ENCODE data around the gene CYB561A3.

CYB561A3 gene

DNA sequence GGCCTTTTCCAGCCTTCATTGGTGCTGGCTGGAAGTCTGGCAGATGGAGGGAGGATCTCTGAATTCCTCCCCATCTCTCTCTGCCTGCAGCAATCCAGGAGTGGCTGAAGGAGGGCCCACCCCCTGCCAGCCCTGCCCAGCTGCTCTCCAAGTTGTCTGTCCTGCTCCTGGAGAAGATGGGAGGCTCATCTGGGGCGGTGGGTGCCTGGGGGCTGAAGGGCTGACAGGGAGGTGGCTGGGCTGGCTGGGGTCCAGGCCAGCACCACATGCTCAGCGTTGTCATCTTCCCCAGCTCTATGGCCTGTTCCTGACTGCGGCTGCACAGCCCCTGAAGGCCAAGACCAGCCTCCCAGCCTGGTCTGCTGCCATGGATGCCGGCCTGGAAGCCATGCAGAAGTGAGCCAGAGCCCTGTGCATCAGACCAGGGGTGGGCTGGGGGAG, 16.5 kb downstream of the CYB561A3 start:
- DNase-seq (ENCODE audit: low spot score) = no peak

- DNase-seq (ENCODE audit: low spot score) = no peak
Measured at GRCh38 chr11:61343792-61344745, 17.6 kb downstream of the CYB561A3 start.

- no peak for DNase-seq (ENCODE audit: low spot score)
Measured at GRCh38 chr11:61342207-61342803, 19.4 kb downstream of the CYB561A3 start.

GRCh38 chr11:61341706-61342105, 20.0 kb downstream of the CYB561A3 start:
- DNase-seq (ENCODE audit: low spot score) = no peak

GRCh38 chr11:61340979-61341378, 20.7 kb downstream of the CYB561A3 start:
- no peak for DNase-seq (ENCODE audit: low spot score)

GRCh38 chr11:61339490-61339878, 22.2 kb downstream of the CYB561A3 start:
- DNase-seq (ENCODE audit: low spot score) = no peak

- DNase-seq (ENCODE audit: low spot score) = peak; percentile 30
Measured at GRCh38 chr11:61338783-61339489, 22.7 kb downstream of the CYB561A3 start.

- DNase-seq (ENCODE audit: low spot score) = peak; percentile 34
Measured at GRCh38 chr11:61337706-61338470, 23.8 kb downstream of the CYB561A3 start.

DNA sequence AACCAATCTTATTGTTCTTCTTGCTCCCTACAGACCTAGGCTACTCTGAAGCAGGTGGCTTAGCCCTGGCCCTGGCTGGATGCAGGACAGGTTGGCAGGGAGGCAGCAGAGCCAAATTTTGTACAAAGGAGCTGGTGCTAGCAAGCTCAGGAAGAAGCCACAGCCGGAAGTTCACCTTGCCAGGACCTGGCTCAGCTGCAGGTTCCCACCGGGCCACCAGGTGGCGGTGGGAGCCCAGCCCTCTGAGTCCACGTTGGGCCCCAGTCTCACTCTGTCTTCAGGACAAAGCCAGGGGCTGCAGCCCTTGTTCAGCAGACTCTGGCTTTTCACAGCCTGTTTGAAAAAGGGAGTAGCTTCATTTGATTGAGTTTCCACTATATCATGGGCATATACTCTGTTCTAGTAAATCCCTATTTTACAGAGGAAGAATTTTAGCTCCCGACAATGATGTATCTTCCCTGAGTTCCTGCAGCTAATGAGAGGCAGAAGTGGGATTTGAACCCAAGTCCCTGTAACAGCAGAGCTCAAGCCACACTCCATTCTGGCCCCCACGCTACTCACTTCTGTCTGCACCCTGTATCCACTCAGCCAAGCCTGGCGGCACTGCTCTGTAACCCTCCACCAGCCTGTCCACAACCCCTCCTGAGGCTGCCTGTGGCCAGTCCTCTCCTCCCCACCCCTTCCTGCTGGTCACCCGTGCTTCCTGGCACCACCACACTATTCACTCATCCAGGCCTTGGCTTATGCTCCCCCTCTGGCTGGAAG, 25.3 kb downstream of the CYB561A3 start:
- DNase-seq (ENCODE audit: low spot score) = peak; percentile 88

DNA sequence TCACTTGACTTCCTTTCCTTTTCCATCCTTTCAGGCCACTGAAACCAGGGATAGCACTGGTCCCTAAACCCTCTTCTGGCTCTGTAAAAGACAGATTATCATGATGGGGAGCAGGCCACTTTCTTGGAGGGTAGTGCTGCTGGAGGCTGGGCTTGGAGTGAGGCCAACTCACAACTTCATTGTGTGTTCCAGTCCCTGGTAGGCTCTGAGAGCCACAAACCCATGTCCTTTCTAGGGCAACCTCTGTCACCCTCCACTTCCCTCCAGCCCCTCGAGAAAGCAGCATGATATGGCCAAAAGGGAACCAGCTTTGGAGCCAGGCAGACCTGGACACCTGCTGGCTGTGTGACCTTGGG, 26.3 kb downstream of the CYB561A3 start:
- DNase-seq (ENCODE audit: low spot score) = no peak

DNA sequence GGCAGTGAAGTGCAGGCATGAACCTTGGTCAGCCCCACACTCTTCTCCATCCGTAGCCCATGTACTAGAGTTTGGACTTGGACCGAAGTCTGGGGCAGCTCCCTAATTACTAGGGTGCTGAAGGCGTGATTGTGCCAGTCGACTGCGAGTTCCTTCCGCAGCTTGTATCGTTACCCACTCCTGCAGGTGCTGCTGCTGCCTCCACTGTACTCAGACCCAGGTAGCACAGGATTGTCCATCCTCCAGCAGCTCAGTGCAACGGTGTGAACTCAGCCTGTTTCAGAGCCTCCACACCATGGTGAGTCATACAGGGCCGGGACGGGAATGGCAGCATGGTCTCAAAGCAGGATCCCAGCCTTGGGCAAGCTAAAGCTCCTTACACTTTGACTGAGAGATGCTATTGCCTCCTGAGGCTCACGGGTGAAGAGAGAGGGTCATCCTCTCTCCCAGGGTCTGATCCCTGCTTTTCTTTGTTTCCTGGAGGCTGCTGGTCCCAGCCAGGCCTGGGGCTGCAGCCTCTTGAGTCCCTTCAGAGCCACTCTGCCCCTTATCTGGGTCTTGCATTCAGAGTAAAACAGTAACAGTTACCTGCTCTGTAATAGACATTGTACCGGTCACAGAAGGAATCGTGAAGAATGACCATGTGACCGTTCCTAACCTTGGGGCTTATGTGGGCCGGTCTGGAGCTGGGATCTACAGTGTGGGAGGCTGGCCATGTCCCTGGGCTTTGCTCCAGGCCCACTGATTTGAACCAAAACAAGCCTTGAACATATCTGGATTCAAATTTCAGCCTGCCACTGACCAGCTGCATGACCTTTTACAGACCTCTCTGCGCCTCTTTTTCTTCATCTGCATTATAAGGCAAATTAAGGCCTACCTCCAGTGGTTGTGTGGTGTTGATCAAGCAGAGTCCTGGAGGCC, 27.0 kb downstream of the CYB561A3 start:
- peak; percentile 37 for DNase-seq (ENCODE audit: low spot score)

DNA sequence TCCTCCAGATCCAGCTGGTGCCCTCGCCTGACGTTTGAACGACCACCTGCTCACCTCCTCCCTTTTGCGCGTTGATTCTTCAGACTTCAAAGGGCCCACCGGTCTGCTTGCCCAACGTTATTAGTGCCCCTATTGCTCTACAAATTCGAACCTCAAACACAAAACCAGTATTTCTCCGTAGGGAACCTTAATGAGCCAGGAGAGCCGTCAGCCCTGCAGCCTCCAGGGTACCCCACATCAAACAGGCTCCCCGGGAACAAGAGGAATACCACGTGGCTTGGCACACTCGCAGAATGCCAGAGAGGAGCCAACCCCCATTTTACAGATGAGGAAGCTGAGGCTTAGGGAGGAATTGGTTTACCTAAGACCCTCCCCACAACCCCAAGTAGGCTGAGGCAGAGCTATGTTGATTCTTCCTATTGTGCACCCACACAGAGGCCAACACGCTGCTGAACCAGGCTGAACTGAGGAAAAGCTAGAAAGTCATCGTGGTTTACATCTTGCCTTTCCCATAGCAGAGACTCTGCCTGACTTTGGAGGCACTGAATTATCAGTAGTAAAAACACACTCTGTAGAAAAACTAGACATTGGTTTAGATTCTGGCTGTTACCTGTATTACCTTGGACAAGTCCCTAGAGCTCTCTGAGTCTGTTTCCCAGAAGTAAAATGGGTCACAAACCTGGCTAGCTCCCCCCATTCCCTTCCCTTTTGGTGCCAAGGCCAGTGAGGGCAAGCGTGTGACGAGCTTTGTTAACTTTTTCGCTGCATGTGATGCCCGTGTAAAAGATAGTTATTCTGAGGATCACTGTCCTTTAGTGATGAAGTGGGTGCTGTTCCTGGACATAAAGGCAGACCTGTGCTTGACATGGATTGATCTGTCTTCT, 27.9 kb downstream of the CYB561A3 start:
- DNase-seq (ENCODE audit: low spot score) = peak; percentile 42

DNA sequence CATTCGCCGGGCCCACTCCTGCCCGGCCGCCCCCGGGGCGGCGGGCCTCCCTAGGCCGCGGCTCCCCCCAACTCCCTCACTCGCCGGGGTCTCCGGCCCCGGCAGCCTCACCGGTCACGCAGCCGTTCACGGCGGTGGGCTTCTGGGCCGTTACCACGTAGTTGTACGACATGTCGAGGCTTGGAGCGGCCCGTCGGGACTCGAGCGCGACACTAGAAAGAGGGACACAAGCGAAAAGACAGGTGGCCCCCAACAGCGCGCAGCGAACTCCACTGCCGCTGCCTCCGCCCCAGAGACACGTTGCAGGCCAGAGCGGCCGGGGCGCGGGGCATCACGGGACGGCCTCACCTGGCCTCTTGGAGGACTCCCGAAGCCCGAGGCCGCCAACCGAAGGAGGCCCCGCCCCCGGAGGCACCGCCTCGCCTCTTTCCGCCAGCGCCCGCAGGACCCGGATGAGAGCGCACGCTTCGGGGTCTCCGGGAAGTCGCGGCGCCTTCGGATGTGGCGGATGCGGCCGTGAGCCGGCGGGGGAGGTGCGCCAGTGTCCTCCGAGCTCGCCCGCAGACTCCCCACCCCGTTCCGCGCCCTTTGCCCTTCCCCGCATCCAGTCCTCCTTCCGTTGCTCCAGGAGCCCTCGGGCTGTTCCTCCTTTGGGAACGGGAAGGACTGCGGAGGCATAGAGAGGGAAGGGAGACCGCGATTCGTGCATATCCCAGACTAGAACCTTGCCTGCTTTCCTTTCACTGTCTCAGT, 28.7 kb downstream of the CYB561A3 start, which contains the start of the genes DDB1 and TKFC:
Gene DDB1 (minus strand): TSS at position 309 of the 753 bp plus-strand sequence. CDS start 137 bp downstream, at position 172.
Gene TKFC (plus strand): TSS at position 432 of the 753 bp plus-strand sequence. CDS start 1,501 bp downstream, outside the sequence.
- DNase-seq (ENCODE audit: low spot score) = peak; percentile 98

GRCh38 chr11:61332281-61332796, 29.3 kb downstream of the CYB561A3 start:
- DNase-seq (ENCODE audit: low spot score) = no peak

GRCh38 chr11:61331651-61332050, 30.0 kb downstream of the CYB561A3 start:
- DNase-seq (ENCODE audit: low spot score) = no peak

DNA sequence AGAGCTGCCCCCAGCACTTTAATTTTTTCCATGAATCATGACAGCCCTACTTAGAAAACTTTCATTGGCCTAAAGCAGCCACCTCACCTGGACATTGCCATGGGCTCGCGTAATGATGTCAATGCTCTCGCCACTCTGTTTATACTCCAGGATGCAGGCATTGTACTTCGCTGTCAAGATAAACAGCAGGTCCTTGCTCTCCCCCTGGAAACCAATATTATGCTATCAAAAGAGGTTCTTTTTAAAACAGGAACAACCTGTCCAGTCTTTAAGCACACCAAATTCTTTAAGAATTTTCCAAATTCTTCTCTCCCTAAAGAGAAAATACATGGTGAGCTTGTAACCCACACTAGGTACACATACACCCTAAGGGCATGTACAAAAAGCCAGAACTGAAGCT, 31.8 kb downstream of the CYB561A3 start:
- no peak for DNase-seq (ENCODE audit: low spot score)

GRCh38 chr11:61328351-61328750, 33.3 kb downstream of the CYB561A3 start:
- no peak for DNase-seq (ENCODE audit: low spot score)

- no peak for DNase-seq (ENCODE audit: low spot score)
Measured at GRCh38 chr11:61327669-61328071, 34.0 kb downstream of the CYB561A3 start.
